MM.1S (cell line): ENCODE data around the gene RFPL4AL1.

Source experiments
- EZH2 ChIP-seq: fragments of 300-600 bp; sonication (generic); optimal IDR thresholded peaks from 2 replicates; pipeline ENCODE3; 2017; ENCODE audit warnings: low read depth, mild to moderate bottlenecking, antibody characterized with exemption, low read length, mixed read lengths
- EZH2phosphoT487 ChIP-seq: fragments of 300-600 bp; sonication (generic); IDR thresholded peaks from 2 replicates; pipeline ENCODE4 v1.6.1; 2018; ENCODE audit warnings: antibody characterized with exemption, low read length
- TF ChIP-seq, protein P1 (sequence below): fragments of 300-600 bp; sonication (generic); IDR thresholded peaks from 2 replicates; pipeline ENCODE4 v1.5.1; 2016; ENCODE audit warnings: antibody characterized with exemption, low read length, mixed read lengths

DNA sequence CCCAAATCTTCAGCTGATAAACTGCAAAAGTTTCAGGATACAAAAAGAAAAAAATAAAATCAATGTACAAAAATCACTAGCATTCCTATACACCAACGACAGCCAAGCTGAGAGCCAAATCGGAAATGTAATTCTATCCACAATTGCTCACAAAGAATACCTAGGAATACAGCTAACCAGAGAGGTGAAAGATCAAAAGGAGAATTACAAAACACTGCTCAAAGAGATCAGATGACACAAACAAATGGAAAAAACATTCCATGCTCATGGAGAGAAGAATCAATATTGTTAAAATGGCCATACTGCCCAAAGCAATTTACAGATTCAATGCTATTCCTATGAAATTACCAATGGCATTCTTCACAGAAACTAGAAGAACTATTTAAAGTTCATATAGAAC, 33.4 kb downstream of the RFPL4AL1 start:
- TF ChIP-seq, protein P1, sequence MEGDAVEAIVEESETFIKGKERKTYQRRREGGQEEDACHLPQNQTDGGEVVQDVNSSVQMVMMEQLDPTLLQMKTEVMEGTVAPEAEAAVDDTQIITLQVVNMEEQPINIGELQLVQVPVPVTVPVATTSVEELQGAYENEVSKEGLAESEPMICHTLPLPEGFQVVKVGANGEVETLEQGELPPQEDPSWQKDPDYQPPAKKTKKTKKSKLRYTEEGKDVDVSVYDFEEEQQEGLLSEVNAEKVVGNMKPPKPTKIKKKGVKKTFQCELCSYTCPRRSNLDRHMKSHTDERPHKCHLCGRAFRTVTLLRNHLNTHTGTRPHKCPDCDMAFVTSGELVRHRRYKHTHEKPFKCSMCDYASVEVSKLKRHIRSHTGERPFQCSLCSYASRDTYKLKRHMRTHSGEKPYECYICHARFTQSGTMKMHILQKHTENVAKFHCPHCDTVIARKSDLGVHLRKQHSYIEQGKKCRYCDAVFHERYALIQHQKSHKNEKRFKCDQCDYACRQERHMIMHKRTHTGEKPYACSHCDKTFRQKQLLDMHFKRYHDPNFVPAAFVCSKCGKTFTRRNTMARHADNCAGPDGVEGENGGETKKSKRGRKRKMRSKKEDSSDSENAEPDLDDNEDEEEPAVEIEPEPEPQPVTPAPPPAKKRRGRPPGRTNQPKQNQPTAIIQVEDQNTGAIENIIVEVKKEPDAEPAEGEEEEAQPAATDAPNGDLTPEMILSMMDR = no peak
- TF ChIP-seq EZH2 = no peak
- no peak for TF ChIP-seq EZH2phosphoT487
